GM12878 (cell line): Measurements from ENCODE around the gene PKHD1. TPM values are rescaled to one million over a fixed set of nuclear protein-coding genes. Genes with fewer than 3 reads are reported as not detected.
A peak's percentile ranks its signal among the peaks of the same experiment; 100 is the strongest.

ENCODE experiments used
- ATAC-seq: fragments of 200-7000 bp; cut with Tn5 transposase; 3 replicates; pipeline ENCODE4 v1.9.1; 2020; ENCODE audit warnings: mild to moderate bottlenecking, moderate library complexity
- BruUV-seq: library from RNA; stranded (reverse); fragments of 400-500 nt; replicated peaks from 2 replicates; lab custom pipeline; 2021; lab: Mats Ljungman, UMichigan
- CTCF ChIA-PET: fragments of 300-600 bp; sonication (Branson Sonifier 250); formaldehyde crosslinking; extraction: SDS; loops from one replicate; lab custom pipeline; 2021; ENCODE audit warnings: inconsistent platforms; lab: Yijun Ruan, JAX
- POLR2A ChIA-PET: fragments of 350-600 bp; formaldehyde crosslinking; extraction: SDS; loops from one replicate; lab custom pipeline; 2021; ENCODE audit warnings: inconsistent platforms; lab: Charles Lee
- RAD21 ChIA-PET: fragments of 300-600 bp; sonication (Branson Sonifier 250); formaldehyde crosslinking; loops from one replicate; lab custom pipeline; 2023; ENCODE audit warnings: antibody characterized with exemption; ENCODE audit not compliant: unreplicated experiment; lab: Charles Lee
- SMC1A ChIA-PET: fragments of 300-600 bp; sonication (Branson Sonifier 250); formaldehyde crosslinking; loops from one replicate; lab custom pipeline; 2023; ENCODE audit not compliant: unreplicated experiment, uncharacterized antibody; lab: Charles Lee
- DNase-seq: peaks from one replicate; pipeline ENCODE4 v3.0.0-alpha.2; 2011; ENCODE audit warnings: low read depth, low spot score
- FAIRE-seq: peaks from 3 replicates; lab custom pipeline; 2011; peaks lifted over from hg19 to GRCh38; lab: Jason Lieb, UNC
- H2AFZ ChIP-seq: 2 replicates; pipeline ENCODE4 v1.6.0; 2011; ENCODE audit warnings: low read depth, low read length, control low read depth; ENCODE audit not compliant: control insufficient read depth
- H3K27ac ChIP-seq: 2 replicates; pipeline ENCODE4 v1.5.1; 2011; ENCODE audit warnings: control low read depth; ENCODE audit not compliant: control insufficient read depth, insufficient read depth
- H3K27me3 ChIP-seq, 2 experiments: replicated peaks in 1 of 2; 2 replicates each; pipeline versions ENCODE4 v1.6.0 to v1.6.1; 2011; ENCODE audit warnings: low read length in 1 of 2; ENCODE audit not compliant: control insufficient read depth in 2 of 2, insufficient read depth in 2 of 2
- H3K36me3 ChIP-seq, 2 experiments: 2 replicates each; pipeline ENCODE4 v1.5.1; 2011; ENCODE audit warnings: low read length in 1 of 2; ENCODE audit not compliant: control insufficient read depth in 2 of 2, insufficient read depth in 2 of 2
- H3K4me1 ChIP-seq: 2 replicates; pipeline ENCODE4 v1.6.1; 2011; ENCODE audit warnings: mild to moderate bottlenecking, low read length, moderate library complexity, mixed read lengths; ENCODE audit not compliant: control insufficient read depth, insufficient read depth
- H3K4me2 ChIP-seq: 2 replicates; pipeline ENCODE4 v1.6.0; 2011; ENCODE audit warnings: control low read depth; ENCODE audit not compliant: control insufficient read depth, insufficient read depth
- H3K4me3 ChIP-seq: fragments of 200-600 bp; sonication (generic); 2 replicates; pipeline ENCODE4 v1.5.1; 2016
- H3K79me2 ChIP-seq: 2 replicates; pipeline ENCODE4 v1.6.0; 2011; ENCODE audit warnings: low read length; ENCODE audit not compliant: control insufficient read depth, insufficient read depth
- H3K9ac ChIP-seq: 2 replicates; pipeline ENCODE4 v1.8.0; 2011; ENCODE audit warnings: low read length, control low read depth, mixed read lengths; ENCODE audit not compliant: control insufficient read depth, insufficient read depth
- H3K9me3 ChIP-seq: replicated peaks from 3 replicates; pipeline ENCODE4 v1.5.1; 2011; ENCODE audit warnings: mild to moderate bottlenecking, low read length; ENCODE audit not compliant: control insufficient read depth, insufficient read depth
- H4K20me1 ChIP-seq: 2 replicates; pipeline ENCODE4 v1.6.0; 2011; ENCODE audit not compliant: control insufficient read depth, insufficient read depth
- DPF2 ChIP-seq: fragments of 450-650 bp; IDR thresholded peaks from 2 replicates; pipeline ENCODE4 v1.6.1; 2017; ENCODE audit warnings: mild to moderate bottlenecking
- FOXM1 ChIP-seq: IDR thresholded peaks from 2 replicates; pipeline ENCODE4 v1.6.1; 2012; ENCODE audit warnings: low read depth, mild to moderate bottlenecking, inconsistent platforms, low read length, moderate library complexity
- WGBS: methylation state at CpG from one replicate; pipeline ENCODE4 v1.1.6; 2016; ENCODE audit warnings: low lambda C conversion rate; ENCODE audit not compliant: insufficient replicate concordance, insufficient coverage; ENCODE audit errors: missing lambda C conversion rate; 5-methylcytosine and 5-hydroxymethylcytosine counted together
- in situ Hi-C: fragments of 300-500 bp; cut with MboI; formaldehyde crosslinking; loops from 9 replicates; pipeline ENCODE4 v1.14.3; 2018; ENCODE audit warnings: mixed read lengths
- intact Hi-C: fragments of 100-400 bp; cut with micrococcal nuclease; formaldehyde crosslinking; loops from one replicate; pipeline ENCODE4 v1.14.2; 2022; ENCODE audit not compliant: unreplicated experiment
- polyA plus RNA-seq, 11 experiments: library from polyadenylated mRNA; depleted of rRNA in 4 of 11; unstranded in 6 of 11; stranded (reverse) in 5 of 11; fragments of >200 nt; fragmentation: Nextera tagmentation in 4 of 11; fragmentation: Illumina TruSeq in 1 of 11; extraction: Ambion mirVana in 4 of 11; extraction: Trizol in 1 of 11; gene quantifications; 1 replicate in 1 of 11; 2 replicates in 10 of 11; pipeline versions ENCODE4 v1.2.1 to v1.2.3, GENCODE V29; 2011 to 2016; ENCODE audit warnings: inconsistent platforms in 2 of 11, missing spikeins in 2 of 11, low read depth in 1 of 11
- total RNA-seq, 4 experiments: library from RNA; depleted of rRNA in 3 of 4; stranded (reverse); fragments of >200 nt in 3 of 4; fragmentation: Illumina TruSeq in 1 of 4; extraction: Trizol in 1 of 4; gene quantifications; 2 replicates each; pipeline versions ENCODE4 v1.2.1 to v1.2.3, GENCODE V29; 2013 to 2021
- TF ChIP-seq, protein P1 (sequence below): IDR thresholded peaks from 2 replicates; pipeline ENCODE4 v1.6.1; 2012; ENCODE audit warnings: low read length, inconsistent platforms

PKHD1 gene
- total and polyA plus RNA-seq, 10 of the 15 experiments (the other 5 are each of a cell fraction or from before 2014, with no cell fraction given), result under 0.01 to 0.90 (median 0.02) TPM; not detected in 1

DNA sequence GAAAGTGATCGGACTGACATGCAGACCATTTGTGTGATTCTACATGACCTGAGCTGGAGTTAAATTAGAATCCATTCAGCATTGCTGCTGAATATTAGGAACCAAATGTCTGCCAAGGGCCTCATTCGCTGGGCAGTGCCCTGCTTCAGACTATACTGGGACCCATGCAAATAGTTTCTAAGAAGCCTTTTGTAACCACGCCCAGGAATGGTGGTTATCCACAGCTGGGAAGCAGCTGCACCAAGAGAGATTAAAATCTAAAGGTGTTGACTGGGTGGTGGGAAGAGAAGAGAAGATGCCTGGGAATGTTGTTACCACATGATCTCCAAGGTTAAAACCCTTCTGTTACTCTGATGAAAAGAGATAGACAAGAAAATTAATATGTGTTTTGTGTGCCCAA lies 156.8 kb downstream of the PKHD1 start:
- no peaks in the 10 kb centered on the region for H3K9me3 ChIP-seq
- H3K4me2 ChIP-seq, result no peak overlapping the region
- no peak overlapping the region for H2AFZ ChIP-seq
- 0 out of 2 replicates have a peak, but pooled peaks have one; percentile 3 for TF ChIP-seq FOXM1
- TF ChIP-seq DPF2, result no peak
- TF ChIP-seq, protein P1, sequence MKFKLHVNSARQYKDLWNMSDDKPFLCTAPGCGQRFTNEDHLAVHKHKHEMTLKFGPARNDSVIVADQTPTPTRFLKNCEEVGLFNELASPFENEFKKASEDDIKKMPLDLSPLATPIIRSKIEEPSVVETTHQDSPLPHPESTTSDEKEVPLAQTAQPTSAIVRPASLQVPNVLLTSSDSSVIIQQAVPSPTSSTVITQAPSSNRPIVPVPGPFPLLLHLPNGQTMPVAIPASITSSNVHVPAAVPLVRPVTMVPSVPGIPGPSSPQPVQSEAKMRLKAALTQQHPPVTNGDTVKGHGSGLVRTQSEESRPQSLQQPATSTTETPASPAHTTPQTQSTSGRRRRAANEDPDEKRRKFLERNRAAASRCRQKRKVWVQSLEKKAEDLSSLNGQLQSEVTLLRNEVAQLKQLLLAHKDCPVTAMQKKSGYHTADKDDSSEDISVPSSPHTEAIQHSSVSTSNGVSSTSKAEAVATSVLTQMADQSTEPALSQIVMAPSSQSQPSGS, result peak; percentile 12; the same call in 1 of the 2 replicates
- ChIA-PET SMC1A (interaction anchor here (0.8 to 2.9 kb wide), 10 partner anchors 23 to 554 kb away, joined by 3 to 18 read pairs (median 4); no protein-coding TSS in a partner anchor), CTCF (interaction anchor here (0.9 to 1.4 kb wide), 4 partner anchors 23 to 76 kb away, joined by 3 to 5 read pairs (median 3); no protein-coding TSS in a partner anchor), POLR2A (interaction anchor here (1.2 to 1.4 kb wide), 2 partner anchors 21 to 29 kb away, joined by 3 to 6 read pairs; no protein-coding TSS in a partner anchor), RAD21 (interaction anchor here (1.1 to 2.1 kb wide), 6 partner anchors 20 to 75 kb away, joined by 3 to 5 read pairs (median 4); no protein-coding TSS in a partner anchor)
- no peak overlapping the region for H3K27ac ChIP-seq
- H4K20me1 ChIP-seq, result no peaks in the 10 kb centered on the region
- ATAC-seq (no peak), FAIRE-seq (no peak), DNase-seq (no peak)
- no peaks in the 10 kb centered on the region for H3K36me3 ChIP-seq
- BruUV-seq, result no TSS peak
- no peaks in the 10 kb centered on the region for H3K27me3 ChIP-seq
- no peak overlapping the region for H3K9ac ChIP-seq
- H3K4me3 ChIP-seq, result no peak overlapping the region
- H3K79me2 ChIP-seq, result no peaks in the 10 kb centered on the region
- intact Hi-C loops, result no loop called here
- 50% methylated on average over 3 of the region's 3 CpGs for WGBS
- H3K4me1 ChIP-seq, result peaks cover 18% of the 10 kb centered on the region
- in situ Hi-C loops, result no loop called here
